Measurements from ENCODE around the gene TRPC5OS.

- no peak for TF ChIP-seq CTCF (IDR thresholded peaks at IDR 0.05; ENCODE audit: low read length)
- no peak for TF ChIP-seq EZH2phosphoT487 (IDR thresholded peaks at IDR 0.05; ENCODE audit: low read length)
- no peak for TF ChIP-seq EZH2 (optimal IDR thresholded peaks at IDR 0.05; ENCODE audit: low read depth, low read length)
These were observed 18.4 kb upstream of the TRPC5OS start for GRCh38 chrX:111857534-111858060.
